Endodermal cell (in vitro differentiated cells): ENCODE data around the gene HOXD4. TPM values are rescaled to one million over a fixed set of nuclear protein-coding genes. Genes with fewer than 3 reads are reported as not detected.

ENCODE experiments used
- DNase-seq: peaks from one replicate; pipeline ENCODE4 v3.0.0-alpha.2; 2017
- H3K27ac ChIP-seq: 2 replicates; pipeline ENCODE4 v1.5.1; 2013; ENCODE audit warnings: mild to moderate bottlenecking, low read depth, low read length, moderate library complexity
- H3K27me3 ChIP-seq: 2 replicates; pipeline ENCODE4 v1.6.1; 2013; ENCODE audit warnings: mild to moderate bottlenecking, low read length, moderate library complexity; ENCODE audit not compliant: insufficient read depth, control insufficient read depth, poor library complexity, severe bottlenecking
- H3K36me3 ChIP-seq: 2 replicates; pipeline ENCODE4 v1.7.0; 2013; ENCODE audit warnings: mild to moderate bottlenecking, low read length, moderate library complexity; ENCODE audit not compliant: control insufficient read depth, insufficient read depth
- H3K4me1 ChIP-seq: one replicate; pipeline ENCODE4 v1.7.0; 2013; ENCODE audit warnings: low read length; ENCODE audit not compliant: control insufficient read depth, insufficient read depth
- H3K4me3 ChIP-seq: 2 replicates; pipeline ENCODE4 v1.5.1; 2013; ENCODE audit warnings: mild to moderate bottlenecking, low read length, moderate library complexity
- H3K9ac ChIP-seq: 2 replicates; pipeline ENCODE4 v1.6.1; 2013; ENCODE audit warnings: mild to moderate bottlenecking, low read length, moderate library complexity; ENCODE audit not compliant: poor library complexity, severe bottlenecking; ENCODE audit errors: extremely low read depth
- H3K9me3 ChIP-seq: 2 replicates; pipeline ENCODE4 v1.6.1; 2013; ENCODE audit warnings: mild to moderate bottlenecking, low read length, moderate library complexity; ENCODE audit not compliant: control insufficient read depth
- H3K27ac Mint-ChIP-seq: 2 replicates; pipeline ENCODE4 v1.8.0; 2020; ENCODE audit warnings: mixed read lengths
- H3K27me3 Mint-ChIP-seq: 2 replicates; pipeline ENCODE4 v1.8.0; 2021; ENCODE audit warnings: mild to moderate bottlenecking, mixed read lengths; ENCODE audit not compliant: insufficient read depth
- H3K36me3 Mint-ChIP-seq: 2 replicates; pipeline ENCODE4 v1.8.0; 2020; ENCODE audit warnings: low read depth, mixed read lengths
- H3K4me1 Mint-ChIP-seq: 2 replicates; pipeline ENCODE4 v1.8.0; 2020; ENCODE audit warnings: mixed read lengths
- H3K4me3 Mint-ChIP-seq: 2 replicates; pipeline ENCODE4 v1.8.0; 2020; ENCODE audit warnings: mild to moderate bottlenecking, moderate library complexity, mixed read lengths
- H3K9me3 Mint-ChIP-seq: 2 replicates; pipeline ENCODE4 v1.8.0; 2020; ENCODE audit warnings: mild to moderate bottlenecking, mixed read lengths
- WGBS, 2 experiments: methylation state at CpG; one replicate each; pipeline versions ENCODE4 v1.1.5 to v1.1.7; 2013; ENCODE audit warnings: missing lambda C conversion rate in 2 of 2, mixed read lengths in 1 of 2; ENCODE audit not compliant: insufficient coverage in 1 of 2, insufficient read length in 1 of 2; 5-methylcytosine and 5-hydroxymethylcytosine counted together
- total RNA-seq, 2 donors: library from RNA; stranded (reverse); fragmentation: NEBNext Ultra II Directional in 1 of 2; extraction: Animal tissue kit (Norgen Biotek cat#: 25700) in 1 of 2; gene quantifications; 2 replicates in 1 of 2; 3 replicates in 1 of 2; pipeline ENCODE4 v1.2.1, GENCODE V29; 2021
- TF ChIP-seq, protein P1 (sequence below): fragments of 200-600 bp; sonication (generic); conservative IDR thresholded peaks from 2 replicates; pipeline ENCODE4 v1.5.0; 2021; ENCODE audit warnings: antibody characterized with exemption, mild to moderate bottlenecking

HOXD4 gene
- total RNA-seq, 2 donors from 2014 or later, result not detected

DNA sequence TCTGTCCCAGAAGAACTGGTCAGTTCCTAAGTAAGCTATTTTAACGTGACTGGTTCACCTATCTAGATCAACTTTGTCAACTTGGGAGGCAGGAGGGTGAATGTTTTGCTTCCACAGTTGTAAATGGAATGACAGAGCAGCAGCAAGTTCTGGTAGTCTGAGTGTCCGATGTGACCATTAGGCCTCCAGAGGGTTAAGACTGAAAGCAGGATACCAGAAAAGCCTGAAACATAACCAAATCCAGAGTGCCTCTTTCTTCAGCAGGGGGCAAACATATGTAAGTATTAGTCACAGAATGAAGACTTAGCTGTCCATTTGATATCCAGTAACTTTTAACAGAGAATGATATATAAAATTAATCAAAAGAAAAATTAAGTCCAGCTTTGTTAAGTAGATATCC, 14.9 kb downstream of the HOXD4 start:
- H3K9me3 Mint-ChIP-seq, result no peaks in the 10 kb centered on the region
- TF ChIP-seq, protein P1, sequence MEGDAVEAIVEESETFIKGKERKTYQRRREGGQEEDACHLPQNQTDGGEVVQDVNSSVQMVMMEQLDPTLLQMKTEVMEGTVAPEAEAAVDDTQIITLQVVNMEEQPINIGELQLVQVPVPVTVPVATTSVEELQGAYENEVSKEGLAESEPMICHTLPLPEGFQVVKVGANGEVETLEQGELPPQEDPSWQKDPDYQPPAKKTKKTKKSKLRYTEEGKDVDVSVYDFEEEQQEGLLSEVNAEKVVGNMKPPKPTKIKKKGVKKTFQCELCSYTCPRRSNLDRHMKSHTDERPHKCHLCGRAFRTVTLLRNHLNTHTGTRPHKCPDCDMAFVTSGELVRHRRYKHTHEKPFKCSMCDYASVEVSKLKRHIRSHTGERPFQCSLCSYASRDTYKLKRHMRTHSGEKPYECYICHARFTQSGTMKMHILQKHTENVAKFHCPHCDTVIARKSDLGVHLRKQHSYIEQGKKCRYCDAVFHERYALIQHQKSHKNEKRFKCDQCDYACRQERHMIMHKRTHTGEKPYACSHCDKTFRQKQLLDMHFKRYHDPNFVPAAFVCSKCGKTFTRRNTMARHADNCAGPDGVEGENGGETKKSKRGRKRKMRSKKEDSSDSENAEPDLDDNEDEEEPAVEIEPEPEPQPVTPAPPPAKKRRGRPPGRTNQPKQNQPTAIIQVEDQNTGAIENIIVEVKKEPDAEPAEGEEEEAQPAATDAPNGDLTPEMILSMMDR, result no peak
- Histone ChIP-seq H3K27me3 (peaks cover 100% of the 10 kb centered on the region), H3K9me3 (peaks cover 9% of the 10 kb centered on the region), H3K4me3 (no peak overlapping the region), H3K4me1 (no peaks in the 10 kb centered on the region), H3K9ac (no peak overlapping the region), H3K27ac (no peak overlapping the region), H3K36me3 (no peaks in the 10 kb centered on the region)
- H3K4me1 Mint-ChIP-seq, result peaks cover 5% of the 10 kb centered on the region
- H3K27ac Mint-ChIP-seq, result no peak overlapping the region
- no peak for DNase-seq
- 20 to 33% methylated on average over 2 of the region's 2 CpGs for WGBS, 2 experiments
- H3K36me3 Mint-ChIP-seq, result no peaks in the 10 kb centered on the region
- H3K4me3 Mint-ChIP-seq, result no peak overlapping the region
- peaks cover 99% of the 10 kb centered on the region for H3K27me3 Mint-ChIP-seq

- WGBS, 2 experiments, result 54% methylated on average over 1 of the region's 1 CpG; no CpG with 5 or more reads in 1 of the 2 experiments
- peaks cover 100% of the 10 kb centered on the region for H3K27me3 ChIP-seq
- peaks cover 3% of the 10 kb centered on the region for H3K4me1 ChIP-seq
- Mint-ChIP-seq H3K27me3 (peaks cover 99% of the 10 kb centered on the region), H3K9me3 (no peaks in the 10 kb centered on the region), H3K4me1 (peaks cover 6% of the 10 kb centered on the region), H3K27ac (no peak overlapping the region), H3K36me3 (no peaks in the 10 kb centered on the region), H3K4me3 (no peak overlapping the region)
- peaks cover 9% of the 10 kb centered on the region for H3K9me3 ChIP-seq
- H3K27ac ChIP-seq, result no peak overlapping the region
- H3K9ac ChIP-seq, result no peak overlapping the region
- H3K4me3 ChIP-seq, result no peak overlapping the region
- H3K36me3 ChIP-seq, result no peaks in the 10 kb centered on the region
- TF ChIP-seq, protein P1, result no peak
- DNase-seq, result no peak
Measured at GRCh38 chr2:176167398-176167797, 16.0 kb downstream of the HOXD4 start.

DNA sequence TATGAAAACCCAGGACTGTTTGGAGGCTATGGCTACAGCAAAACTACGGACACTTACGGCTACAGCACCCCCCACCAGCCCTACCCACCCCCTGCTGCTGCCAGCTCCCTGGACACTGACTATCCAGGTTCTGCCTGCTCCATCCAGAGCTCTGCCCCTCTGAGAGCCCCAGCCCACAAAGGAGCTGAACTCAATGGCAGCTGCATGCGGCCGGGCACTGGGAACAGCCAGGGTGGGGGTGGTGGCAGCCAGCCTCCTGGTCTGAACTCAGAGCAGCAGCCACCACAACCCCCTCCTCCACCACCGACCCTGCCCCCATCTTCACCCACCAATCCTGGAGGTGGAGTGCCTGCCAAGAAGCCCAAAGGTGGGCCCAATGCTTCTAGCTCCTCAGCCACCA, 17.8 kb downstream of the HOXD4 start:
- WGBS, 2 experiments, result 53 to 80% methylated on average over 1 to 5 of the region's 5 CpGs
- no peaks in the 10 kb centered on the region for H3K9me3 Mint-ChIP-seq
- Histone ChIP-seq H3K4me3 (no peak overlapping the region), H3K4me1 (peaks cover 8% of the 10 kb centered on the region), H3K27me3 (peaks cover 100% of the 10 kb centered on the region), H3K27ac (no peak overlapping the region), H3K9me3 (peaks cover 3% of the 10 kb centered on the region), H3K9ac (no peak overlapping the region), H3K36me3 (no peaks in the 10 kb centered on the region)
- H3K36me3 Mint-ChIP-seq, result no peaks in the 10 kb centered on the region
- peaks cover 11% of the 10 kb centered on the region for H3K4me1 Mint-ChIP-seq
- no peak for DNase-seq
- peaks cover 100% of the 10 kb centered on the region for H3K27me3 Mint-ChIP-seq
- H3K27ac Mint-ChIP-seq, result no peak overlapping the region
- H3K4me3 Mint-ChIP-seq, result no peak overlapping the region
- TF ChIP-seq, protein P1, result no peak
